ENCODE data around the gene SLC8A1. TPM values are rescaled to one million over a fixed set of nuclear protein-coding genes. Genes with fewer than 3 reads are reported as not detected.

The SLC8A1 gene
- total and polyA plus RNA-seq, 2 of the 13 experiments (the other 11 are each of a cell fraction or from before 2014, with no cell fraction given): not detected

- FAIRE-seq (no peak), DNase-seq (ENCODE audit: low spot score) (no peak), ATAC-seq (no peak)
- intact Hi-C loops (cut with micrococcal nuclease; ENCODE audit: unreplicated experiment) (no loop called here), in situ Hi-C loops (cut with HindIII; ENCODE audit: extremely low pct_ligation_motif_present, low pct_unique_long_range_greater_than_20kb) (no loop called here)
- no peaks in the 10 kb centered on the region for H3K79me2 ChIP-seq (ENCODE audit: insufficient read depth, low read length)
- H3K4me2 ChIP-seq (ENCODE audit: low read depth, low read length): no peak overlapping the region
- ChIA-PET POLR2A (no interaction called here), CTCF (ENCODE audit: low intra/inter-chr PET ratio, low total read pairs) (no interaction called here)
- no peak overlapping the region for H3K27ac ChIP-seq (ENCODE audit: extremely low read length, insufficient read depth, low read length)
- H3K36me3 ChIP-seq (replicated peaks in 1 of 2; ENCODE audit: control insufficient read depth in 1 of 2, insufficient read depth in 2 of 2, low read length in 2 of 2): no peaks in the 10 kb centered on the region
- H3K4me3 ChIP-seq (replicated peaks in 1 of 3; ENCODE audit: insufficient read depth in 1 of 3, low read depth in 2 of 3, low read length in 3 of 3): no peak overlapping the region
- no peaks in the 10 kb centered on the region for H3K9me3 ChIP-seq (ENCODE audit: low read length)
- no peak overlapping the region for H2AFZ ChIP-seq (ENCODE audit: low read length)
- BruUV-seq (replicated peaks): no TSS peak
- TF ChIP-seq, protein P1, sequence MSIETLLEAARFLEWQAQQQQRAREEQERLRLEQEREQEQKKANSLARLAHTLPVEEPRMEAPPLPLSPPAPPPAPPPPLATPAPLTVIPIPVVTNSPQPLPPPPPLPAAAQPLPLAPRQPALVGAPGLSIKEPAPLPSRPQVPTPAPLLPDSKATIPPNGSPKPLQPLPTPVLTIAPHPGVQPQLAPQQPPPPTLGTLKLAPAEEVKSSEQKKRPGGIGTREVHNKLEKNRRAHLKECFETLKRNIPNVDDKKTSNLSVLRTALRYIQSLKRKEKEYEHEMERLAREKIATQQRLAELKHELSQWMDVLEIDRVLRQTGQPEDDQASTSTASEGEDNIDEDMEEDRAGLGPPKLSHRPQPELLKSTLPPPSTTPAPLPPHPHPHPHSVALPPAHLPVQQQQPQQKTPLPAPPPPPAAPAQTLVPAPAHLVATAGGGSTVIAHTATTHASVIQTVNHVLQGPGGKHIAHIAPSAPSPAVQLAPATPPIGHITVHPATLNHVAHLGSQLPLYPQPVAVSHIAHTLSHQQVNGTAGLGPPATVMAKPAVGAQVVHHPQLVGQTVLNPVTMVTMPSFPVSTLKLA (IDR thresholded peaks at IDR 0.05): no peak
- TF ChIP-seq MAF1 (CRISPR knock-in tag; IDR thresholded peaks at IDR 0.05; ENCODE audit: borderline replicate concordance): no peak
- no peak for TF ChIP-seq ZFP91 (CRISPR knock-in tag; IDR thresholded peaks at IDR 0.05; ENCODE audit: borderline replicate concordance)
- TF ChIP-seq ZNF317 (CRISPR knock-in tag; IDR thresholded peaks at IDR 0.05): no peak
- TF ChIP-seq NFKB2 (CRISPR knock-in tag; IDR thresholded peaks at IDR 0.05; ENCODE audit: borderline replicate concordance): no peak
- no peak for TF ChIP-seq TCF12 (IDR thresholded peaks at IDR 0.05)
- no peak for TF ChIP-seq TCF12 (CRISPR knock-in tag; IDR thresholded peaks at IDR 0.05)
- TF ChIP-seq NCOR1 (IDR thresholded peaks at IDR 0.05; ENCODE audit: borderline replicate concordance, low read length): no peak
- TF ChIP-seq HIC2 (CRISPR knock-in tag; IDR thresholded peaks at IDR 0.05; ENCODE audit: low read depth): no peak
- TF ChIP-seq TMF1 (CRISPR knock-in tag; IDR thresholded peaks at IDR 0.05; ENCODE audit: low read depth): no peak
- TF ChIP-seq DZIP1 (CRISPR knock-in tag; IDR thresholded peaks at IDR 0.05): no peak
- TF ChIP-seq PAF1 (CRISPR knock-in tag; IDR thresholded peaks at IDR 0.05): no peak
- TF ChIP-seq ELF4 (CRISPR knock-in tag; IDR thresholded peaks at IDR 0.05; ENCODE audit: borderline replicate concordance): no peak
- TF ChIP-seq ZNF788 (CRISPR knock-in tag; IDR thresholded peaks at IDR 0.05; ENCODE audit: borderline replicate concordance): no peak
- TF ChIP-seq CBX5 (CRISPR knock-in tag; IDR thresholded peaks at IDR 0.05; ENCODE audit: borderline replicate concordance): no peak
- TF ChIP-seq PHF21A (CRISPR knock-in tag; IDR thresholded peaks at IDR 0.05): no peak
- TF ChIP-seq ZNF75D (CRISPR knock-in tag; IDR thresholded peaks at IDR 0.05; ENCODE audit: borderline replicate concordance): no peak
- no peak for TF ChIP-seq FOXK1 (CRISPR knock-in tag; IDR thresholded peaks at IDR 0.05; ENCODE audit: borderline replicate concordance, low read depth)
- no peak overlapping the region for H3K9ac ChIP-seq (ENCODE audit: insufficient read depth, low read depth, low read length)
- H3K4me1 ChIP-seq (ENCODE audit: insufficient read depth, low read length): no peaks in the 10 kb centered on the region
- 27% methylated on average over 3 of the region's 3 CpGs for WGBS (ENCODE audit: low lambda C conversion rate)
- no peaks in the 10 kb centered on the region for H4K20me1 ChIP-seq (ENCODE audit: insufficient read depth, low read length)
- no peaks in the 10 kb centered on the region for H3K27me3 ChIP-seq (ENCODE audit: control insufficient read depth in 1 of 2, insufficient read depth in 2 of 2, low read length in 2 of 2)
These were observed 18.9 kb downstream of the SLC8A1 start for GRCh38 chr2:40432921-40433483.
